ENCODE results near the gene UBTF.

GRCh38 chr17:44170499-44171201, 48.8 kb downstream of the UBTF start, which contains the start of gene ASB16:
- TF ChIP-seq TARDBP (IDR thresholded peaks at IDR 0.05) = no peak
- TF ChIP-seq FOXM1 (IDR thresholded peaks at IDR 0.05; ENCODE audit: borderline replicate concordance) = no peak
